ENCODE measurements around the gene SERPINH1. TPM values are rescaled to one million over a fixed set of nuclear protein-coding genes. Genes with fewer than 3 reads are reported as not detected.

SERPINH1 gene
- total and polyA plus RNA-seq, 2 of the 13 experiments (the other 11 are each of a cell fraction or from before 2014, with no cell fraction given), result 83.6 to 83.8 TPM

DNA sequence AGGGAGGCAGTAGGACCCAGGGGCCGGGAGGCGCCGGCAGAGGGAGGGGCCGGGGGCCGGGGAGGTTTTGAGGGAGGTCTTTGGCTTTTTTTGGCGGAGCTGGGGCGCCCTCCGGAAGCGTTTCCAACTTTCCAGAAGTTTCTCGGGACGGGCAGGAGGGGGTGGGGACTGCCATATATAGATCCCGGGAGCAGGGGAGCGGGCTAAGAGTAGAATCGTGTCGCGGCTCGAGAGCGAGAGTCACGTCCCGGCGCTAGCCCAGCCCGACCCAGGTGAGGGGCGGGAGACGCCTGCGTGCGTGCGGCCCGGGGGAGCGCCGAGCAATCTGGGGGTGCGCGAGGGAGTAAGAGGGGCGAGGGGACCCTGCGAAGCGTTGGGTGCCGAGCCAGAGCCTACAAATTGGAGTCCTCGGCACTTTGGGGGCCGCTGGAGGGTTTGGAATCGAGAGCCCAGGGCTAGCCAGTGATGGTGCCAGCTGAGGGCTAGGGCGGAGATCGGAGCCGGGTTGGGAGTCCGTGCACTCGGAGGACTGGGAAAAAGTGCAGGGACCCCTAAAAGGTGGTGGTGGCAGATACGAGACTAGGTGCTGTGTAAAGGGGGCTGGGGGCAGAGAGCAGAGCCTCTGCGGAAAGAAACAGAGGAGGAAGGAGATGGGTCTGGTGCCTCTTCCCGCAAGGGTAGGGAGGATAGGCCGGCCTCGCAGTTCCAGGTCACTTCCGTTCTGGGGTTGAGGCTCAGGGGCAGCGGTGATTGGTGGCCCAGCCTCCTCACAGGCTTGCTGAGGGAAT lies at the start of gene SERPINH1 (continued):
- TF ChIP-seq ZNF33A (CRISPR knock-in tag; IDR thresholded peaks at IDR 0.05; ENCODE audit: borderline replicate concordance), result 0 out of 2 replicates have a peak, but pooled peaks have one; percentile 74
- TF ChIP-seq MXD3 (CRISPR knock-in tag; IDR thresholded peaks at IDR 0.05), result no peak
- 0 out of 2 replicates have a peak, but pooled peaks have one; percentile 59 for TF ChIP-seq ARNT2 (CRISPR knock-in tag; IDR thresholded peaks at IDR 0.05; ENCODE audit: low read depth)
- TF ChIP-seq GZF1 (CRISPR knock-in tag; IDR thresholded peaks at IDR 0.05), result no peak
- TF ChIP-seq ARHGAP35 (CRISPR knock-in tag; IDR thresholded peaks at IDR 0.05; ENCODE audit: borderline replicate concordance), result no peak
- no peak for TF ChIP-seq RNF2 (conservative IDR thresholded peaks at IDR 0.05; ENCODE audit: low read depth)
- peak; percentile 88; the same call in 1 of the 2 replicates for TF ChIP-seq ZFP82 (CRISPR knock-in tag; IDR thresholded peaks at IDR 0.05; ENCODE audit: borderline replicate concordance)
- TF ChIP-seq, protein P1, sequence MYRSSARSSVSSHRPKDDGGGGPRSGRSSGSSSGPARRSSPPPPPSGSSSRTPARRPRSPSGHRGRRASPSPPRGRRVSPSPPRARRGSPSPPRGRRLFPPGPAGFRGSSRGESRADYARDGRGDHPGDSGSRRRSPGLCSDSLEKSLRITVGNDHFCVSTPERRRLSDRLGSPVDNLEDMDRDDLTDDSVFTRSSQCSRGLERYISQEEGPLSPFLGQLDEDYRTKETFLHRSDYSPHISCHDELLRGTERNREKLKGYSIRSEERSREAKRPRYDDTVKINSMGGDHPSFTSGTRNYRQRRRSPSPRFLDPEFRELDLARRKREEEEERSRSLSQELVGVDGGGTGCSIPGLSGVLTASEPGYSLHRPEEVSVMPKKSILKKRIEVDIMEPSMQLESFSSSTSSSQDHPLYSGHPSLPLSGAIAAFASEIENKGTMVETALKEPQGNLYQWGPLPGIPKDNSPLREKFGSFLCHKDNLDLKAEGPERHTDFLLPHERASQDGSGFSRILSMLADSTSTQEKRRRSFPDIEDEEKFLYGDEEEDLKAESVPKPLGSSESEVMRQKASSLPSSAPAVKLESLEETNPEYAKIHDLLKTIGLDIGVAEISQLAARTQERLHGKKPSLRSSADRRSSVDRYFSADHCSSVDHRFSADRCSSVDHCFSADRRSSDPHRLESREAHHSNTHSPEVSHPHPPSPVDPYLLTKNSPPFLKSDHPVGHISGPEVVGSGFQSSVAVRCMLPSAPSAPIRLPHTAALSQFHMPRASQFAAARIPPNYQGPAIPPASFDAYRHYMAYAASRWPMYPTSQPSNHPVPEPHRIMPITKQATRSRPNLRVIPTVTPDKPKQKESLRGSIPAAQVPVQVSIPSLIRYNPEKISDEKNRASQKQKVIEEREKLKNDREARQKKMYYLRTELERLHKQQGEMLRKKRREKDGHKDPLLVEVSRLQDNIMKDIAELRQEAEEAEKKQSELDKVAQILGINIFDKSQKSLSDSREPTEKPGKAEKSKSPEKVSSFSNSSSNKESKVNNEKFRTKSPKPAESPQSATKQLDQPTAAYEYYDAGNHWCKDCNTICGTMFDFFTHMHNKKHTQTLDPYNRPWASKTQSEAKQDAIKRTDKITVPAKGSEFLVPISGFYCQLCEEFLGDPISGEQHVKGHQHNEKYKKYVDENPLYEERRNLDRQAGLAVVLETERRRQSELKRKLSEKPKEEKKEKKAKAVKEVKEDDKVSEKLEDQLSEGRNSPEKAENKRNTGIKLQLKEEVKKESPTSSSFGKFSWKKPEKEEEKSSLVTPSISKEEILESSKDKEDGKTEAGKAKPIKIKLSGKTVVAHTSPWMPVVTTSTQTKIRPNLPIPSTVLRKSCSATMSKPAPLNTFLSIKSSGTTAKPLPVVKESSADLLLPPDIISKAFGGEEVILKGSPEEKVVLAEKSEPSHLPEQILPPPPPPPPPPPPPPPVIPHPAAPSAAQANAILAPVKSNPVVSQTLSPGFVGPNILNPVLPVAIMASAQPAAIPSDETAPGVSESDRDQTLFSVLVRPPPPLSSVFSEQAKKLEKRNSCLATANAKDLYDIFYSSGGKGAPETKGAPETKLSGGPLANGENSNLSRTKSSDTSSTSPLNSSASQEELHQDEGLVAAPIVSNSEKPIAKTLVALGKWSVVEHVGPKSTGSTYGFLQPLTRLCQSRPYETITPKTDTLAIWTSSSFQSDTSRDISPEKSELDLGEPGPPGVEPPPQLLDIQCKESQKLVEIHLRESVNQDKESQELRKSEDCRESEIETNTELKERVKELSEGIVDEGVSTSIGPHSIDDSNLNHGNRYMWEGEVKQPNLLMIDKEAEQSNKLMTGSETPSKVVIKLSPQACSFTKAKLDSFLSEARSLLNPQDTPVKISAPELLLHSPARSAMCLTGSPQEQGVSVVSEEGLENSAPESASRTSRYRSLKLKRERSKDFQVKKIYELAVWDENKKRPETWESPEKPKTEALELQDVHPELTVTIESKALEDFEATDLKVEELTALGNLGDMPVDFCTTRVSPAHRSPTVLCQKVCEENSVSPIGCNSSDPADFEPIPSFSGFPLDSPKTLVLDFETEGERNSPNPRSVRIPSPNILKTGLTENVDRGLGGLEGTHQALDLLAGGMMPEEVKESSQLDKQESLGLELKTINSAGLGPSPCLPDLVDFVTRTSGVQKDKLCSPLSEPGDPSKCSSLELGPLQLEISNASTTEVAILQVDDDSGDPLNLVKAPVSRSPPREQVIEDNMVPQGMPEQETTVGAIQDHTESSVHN (CRISPR knock-in tag; IDR thresholded peaks at IDR 0.05), result no peak
- TF ChIP-seq, protein P2, sequence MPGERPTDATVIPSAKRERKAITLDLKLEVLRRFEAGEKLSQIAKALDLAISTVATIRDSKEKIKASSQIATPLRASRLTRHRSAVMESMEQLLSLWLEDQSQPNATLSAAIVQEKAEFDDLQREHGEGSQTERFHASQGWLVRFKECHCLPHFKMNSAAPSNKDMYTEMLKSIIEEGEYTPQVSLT (CRISPR knock-in tag; IDR thresholded peaks at IDR 0.05; ENCODE audit: borderline replicate concordance, low read depth), result no peak
- TF ChIP-seq TOE1 (CRISPR knock-in tag; IDR thresholded peaks at IDR 0.05), result 0 out of 2 replicates have a peak, but pooled peaks have one; percentile 12
- no peak for TF ChIP-seq ZNF597 (CRISPR knock-in tag; IDR thresholded peaks at IDR 0.05)
- no peak for TF ChIP-seq ZBTB10 (CRISPR knock-in tag; IDR thresholded peaks at IDR 0.05; ENCODE audit: borderline replicate concordance)
- no peak; the same call in 1 of the 2 replicates for TF ChIP-seq MAX (IDR thresholded peaks at IDR 0.05)
- peak; percentile 46 for TF ChIP-seq YY1 (IDR thresholded peaks at IDR 0.05; ENCODE audit: insufficient read depth, insufficient replicate concordance, low read depth, low read length)

Measured in HepG2 (cell line).